ENCODE measurements around the gene SPATA2. TPM values are rescaled to one million over a fixed set of nuclear protein-coding genes. Genes with fewer than 3 reads are reported as not detected.
A peak's percentile ranks its signal among the peaks of the same experiment; 100 is the strongest.

Gene SPATA2
- total RNA-seq, 1 donor from 2014 or later: 0.79 TPM

DNA sequence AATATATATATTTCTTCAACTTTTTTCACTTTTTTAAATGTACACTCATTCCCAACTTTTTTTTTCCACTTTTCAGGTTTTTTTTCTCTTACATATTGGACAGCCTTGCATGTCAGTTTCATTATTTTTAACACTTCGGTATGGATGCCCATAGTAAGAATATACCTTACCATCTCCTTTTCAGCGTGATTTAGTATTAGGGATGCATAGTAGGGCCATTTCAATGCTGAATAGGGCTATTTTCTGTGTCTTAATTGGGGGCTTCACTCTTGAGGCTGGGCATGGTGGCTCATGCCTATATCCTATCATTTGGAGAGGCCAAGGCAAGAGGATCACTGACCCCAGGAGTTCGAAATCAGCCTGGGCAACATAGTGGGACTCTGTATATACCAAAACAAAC, 27.6 kb upstream of the SPATA2 start:
- DNase-seq (ENCODE audit: low read depth) (no peak), FAIRE-seq (no peak)
- no peaks in the 10 kb centered on the region for H3K27me3 ChIP-seq (ENCODE audit: control insufficient read depth, insufficient read depth, low read length)
- H3K36me3 ChIP-seq (ENCODE audit: control insufficient read depth, insufficient read depth, low read length): peaks cover 23% of the 10 kb centered on the region
- no peak overlapping the region for H3K4me3 ChIP-seq (ENCODE audit: low read depth, low read length)
- no peak for TF ChIP-seq CTCF (IDR thresholded peaks at IDR 0.05; ENCODE audit: insufficient read depth, low read length, severe bottlenecking)

DNA sequence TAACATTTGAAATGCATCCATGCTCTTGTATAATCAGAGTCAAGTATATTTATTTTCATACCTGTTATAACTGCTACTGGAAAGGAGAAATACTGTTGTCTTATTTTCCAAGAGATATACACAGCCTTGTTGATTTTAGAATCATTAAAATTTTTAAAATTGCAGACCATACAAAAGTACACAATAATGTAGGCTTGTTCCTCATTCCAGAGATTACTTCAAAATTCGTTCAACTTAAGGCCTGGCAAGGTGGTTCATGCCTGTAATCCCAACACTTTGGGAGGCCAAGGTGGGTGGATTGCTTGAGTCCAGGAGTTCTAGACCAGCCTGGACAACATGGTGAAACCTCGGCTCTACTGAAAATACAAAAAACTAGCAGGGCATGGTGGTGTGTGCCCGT, 27.0 kb upstream of the SPATA2 start:
- no peak for DNase-seq (ENCODE audit: low read depth)
- Histone ChIP-seq H3K4me3 (ENCODE audit: low read depth, low read length) (no peak overlapping the region), H3K36me3 (ENCODE audit: control insufficient read depth, insufficient read depth, low read length) (peaks cover 23% of the 10 kb centered on the region), H3K27me3 (ENCODE audit: control insufficient read depth, insufficient read depth, low read length) (no peaks in the 10 kb centered on the region)
- FAIRE-seq: no peak
- TF ChIP-seq CTCF (IDR thresholded peaks at IDR 0.05; ENCODE audit: insufficient read depth, low read length, severe bottlenecking): no peak

- Histone ChIP-seq H3K4me3 (ENCODE audit: low read depth, low read length) (no peak overlapping the region), H3K27me3 (ENCODE audit: control insufficient read depth, insufficient read depth, low read length) (no peaks in the 10 kb centered on the region), H3K36me3 (ENCODE audit: control insufficient read depth, insufficient read depth, low read length) (peaks cover 23% of the 10 kb centered on the region)
- DNase-seq (ENCODE audit: low read depth) (no peak), FAIRE-seq (no peak)
- no peak for TF ChIP-seq CTCF (IDR thresholded peaks at IDR 0.05; ENCODE audit: insufficient read depth, low read length, severe bottlenecking)
Measured at GRCh38 chr20:49941456-49941855, 26.1 kb upstream of the SPATA2 start.

- Histone ChIP-seq H3K4me3 (ENCODE audit: low read depth, low read length) (no peak overlapping the region), H3K36me3 (ENCODE audit: control insufficient read depth, insufficient read depth, low read length) (peaks cover 15% of the 10 kb centered on the region), H3K27me3 (ENCODE audit: control insufficient read depth, insufficient read depth, low read length) (no peaks in the 10 kb centered on the region)
- TF ChIP-seq CTCF (IDR thresholded peaks at IDR 0.05; ENCODE audit: insufficient read depth, low read length, severe bottlenecking): no peak
- no peak for FAIRE-seq
- no peak for DNase-seq (ENCODE audit: low read depth)
Measured at GRCh38 chr20:49938173-49939163, 23.1 kb upstream of the SPATA2 start.

GRCh38 chr20:49937027-49937929, 21.9 kb upstream of the SPATA2 start:
- peak overlapping the region; percentile 92 for H3K4me3 ChIP-seq (ENCODE audit: low read depth, low read length)
- TF ChIP-seq CTCF (IDR thresholded peaks at IDR 0.05; ENCODE audit: insufficient read depth, low read length, severe bottlenecking): no peak
- FAIRE-seq (no peak), DNase-seq (ENCODE audit: low read depth) (peak; percentile 57)
- H3K36me3 ChIP-seq (ENCODE audit: control insufficient read depth, insufficient read depth, low read length): peaks cover 11% of the 10 kb centered on the region
- H3K27me3 ChIP-seq (ENCODE audit: control insufficient read depth, insufficient read depth, low read length): no peaks in the 10 kb centered on the region

Data from bronchial epithelial cell (primary cell).